ENCODE data around the gene YIPF5.

Gene YIPF5

GRCh38 chr5:144151026-144151425, 19.4 kb downstream of the YIPF5 start:
- POLR2A ChIA-PET = no interaction called here
- TF ChIP-seq ARNT (IDR thresholded peaks at IDR 0.05) (no peak), PKNOX1 (IDR thresholded peaks at IDR 0.05) (no peak), FOXA1 (IDR thresholded peaks at IDR 0.05) (no peak), ZNF384 (IDR thresholded peaks at IDR 0.05) (no peak), FOXM1 (IDR thresholded peaks at IDR 0.05; ENCODE audit: borderline replicate concordance) (no peak), CTBP1 (IDR thresholded peaks at IDR 0.05; ENCODE audit: borderline replicate concordance) (no peak), HDGF (IDR thresholded peaks at IDR 0.05; ENCODE audit: borderline replicate concordance) (no peak), L3MBTL2 (conservative IDR thresholded peaks at IDR 0.05) (no peak)
- DNase-seq (ENCODE audit: extremely low spot score) = no peak
- CTCF ChIA-PET = no interaction called here

- no peak for DNase-seq (ENCODE audit: extremely low spot score)
- peak; percentile 77 for TF ChIP-seq ARNT (IDR thresholded peaks at IDR 0.05)
- no peak for TF ChIP-seq PKNOX1 (IDR thresholded peaks at IDR 0.05)
- CTCF ChIA-PET = interaction anchor here (0.6 to 1.2 kb wide), 2 partner anchors 188 to 247 kb away, joined by 3 to 4 read pairs; no protein-coding TSS in a partner anchor
- POLR2A ChIA-PET = interaction anchor here (0.6 kb wide), 1 partner anchor 562 kb away, joined by 3 read pairs; no protein-coding TSS in a partner anchor
Measured at GRCh38 chr5:144144956-144145751, 25.3 kb downstream of the YIPF5 start.

GRCh38 chr5:144143625-144144024, 26.8 kb downstream of the YIPF5 start:
- POLR2A ChIA-PET = interaction anchor here (0.7 kb wide), 1 partner anchor 10 kb away, joined by 3 read pairs; no protein-coding TSS in a partner anchor
- TF ChIP-seq LEF1 (IDR thresholded peaks at IDR 0.05; ENCODE audit: borderline replicate concordance) = no peak
- no peak for TF ChIP-seq CTBP1 (IDR thresholded peaks at IDR 0.05; ENCODE audit: borderline replicate concordance)
- no peak for TF ChIP-seq L3MBTL2 (conservative IDR thresholded peaks at IDR 0.05)
- TF ChIP-seq FOXM1 (IDR thresholded peaks at IDR 0.05; ENCODE audit: borderline replicate concordance) = no peak
- CTCF ChIA-PET = no interaction called here
- no peak for DNase-seq (ENCODE audit: extremely low spot score)

- no peak for DNase-seq (ENCODE audit: extremely low spot score)
- CTCF ChIA-PET = interaction anchor here (0.5 to 1.1 kb wide), 14 partner anchors 9 to 1222 kb away, joined by 3 to 7 read pairs (median 3); no protein-coding TSS in a partner anchor
- POLR2A ChIA-PET = no interaction called here
- TF ChIP-seq HDGF (IDR thresholded peaks at IDR 0.05; ENCODE audit: borderline replicate concordance) = no peak
- no peak for TF ChIP-seq FOXM1 (IDR thresholded peaks at IDR 0.05; ENCODE audit: borderline replicate concordance)
- no peak for TF ChIP-seq FOXK2 (IDR thresholded peaks at IDR 0.05)
- no peak for TF ChIP-seq NFRKB (IDR thresholded peaks at IDR 0.05)
- TF ChIP-seq CTBP1 (IDR thresholded peaks at IDR 0.05; ENCODE audit: borderline replicate concordance) = no peak
- no peak for TF ChIP-seq ZNF384 (IDR thresholded peaks at IDR 0.05)
- TF ChIP-seq LEF1 (IDR thresholded peaks at IDR 0.05; ENCODE audit: borderline replicate concordance) = no peak
- TF ChIP-seq L3MBTL2 (conservative IDR thresholded peaks at IDR 0.05) = no peak
- no peak for TF ChIP-seq SUZ12 (IDR thresholded peaks at IDR 0.05)
Measured at GRCh38 chr5:144142824-144143162, 27.7 kb downstream of the YIPF5 start.

- peak; percentile 47 for DNase-seq (ENCODE audit: extremely low spot score)
- ChIA-PET CTCF (interaction anchor here (0.5 to 1.1 kb wide), 14 partner anchors 9 to 1221 kb away, joined by 3 to 7 read pairs (median 3); no protein-coding TSS in a partner anchor), POLR2A (no interaction called here)
- no peak for TF ChIP-seq FOXA1 (IDR thresholded peaks at IDR 0.05)
Measured at GRCh38 chr5:144142139-144142823, 28.2 kb downstream of the YIPF5 start.

- TF ChIP-seq PKNOX1 (IDR thresholded peaks at IDR 0.05) = no peak
- no peak for TF ChIP-seq L3MBTL2 (conservative IDR thresholded peaks at IDR 0.05)
- no peak for TF ChIP-seq HDGF (IDR thresholded peaks at IDR 0.05; ENCODE audit: borderline replicate concordance)
- no peak for TF ChIP-seq CTBP1 (IDR thresholded peaks at IDR 0.05; ENCODE audit: borderline replicate concordance)
- no peak for TF ChIP-seq NFRKB (IDR thresholded peaks at IDR 0.05)
- TF ChIP-seq ZNF384 (IDR thresholded peaks at IDR 0.05) = no peak
- no peak for TF ChIP-seq FOXK2 (IDR thresholded peaks at IDR 0.05)
- TF ChIP-seq SP1 (IDR thresholded peaks at IDR 0.05) = no peak
- TF ChIP-seq FOXA1 (IDR thresholded peaks at IDR 0.05) = no peak
- no peak for TF ChIP-seq ELF4 (IDR thresholded peaks at IDR 0.05)
- TF ChIP-seq SUZ12 (IDR thresholded peaks at IDR 0.05) = no peak
- no peak for TF ChIP-seq LEF1 (IDR thresholded peaks at IDR 0.05; ENCODE audit: borderline replicate concordance)
- no peak for TF ChIP-seq TARDBP (IDR thresholded peaks at IDR 0.05)
- TF ChIP-seq BHLHE40 (IDR thresholded peaks at IDR 0.05; ENCODE audit: borderline replicate concordance) = no peak
- TF ChIP-seq FOXM1 (IDR thresholded peaks at IDR 0.05; ENCODE audit: borderline replicate concordance) = no peak
- no peak for TF ChIP-seq ARNT (IDR thresholded peaks at IDR 0.05)
- no peak for DNase-seq (ENCODE audit: extremely low spot score)
- ChIA-PET CTCF (no interaction called here), POLR2A (no interaction called here)
Measured at GRCh38 chr5:144141585-144141984, 28.9 kb downstream of the YIPF5 start.
